GM21390 (cell line): ENCODE results near the gene BICRA.
"Not testable (repeated sequence)": the region's sequence is repeated elsewhere in the genome, so short reads cannot be mapped to it uniquely, and the experiment has no call there.

ENCODE experiments used
- ATAC-seq: cut with Tn5 transposase; IDR thresholded peaks from one replicate; pipeline ENCODE4 v1.9.1; 2021; ENCODE audit not compliant: unreplicated experiment

Gene BICRA

DNA sequence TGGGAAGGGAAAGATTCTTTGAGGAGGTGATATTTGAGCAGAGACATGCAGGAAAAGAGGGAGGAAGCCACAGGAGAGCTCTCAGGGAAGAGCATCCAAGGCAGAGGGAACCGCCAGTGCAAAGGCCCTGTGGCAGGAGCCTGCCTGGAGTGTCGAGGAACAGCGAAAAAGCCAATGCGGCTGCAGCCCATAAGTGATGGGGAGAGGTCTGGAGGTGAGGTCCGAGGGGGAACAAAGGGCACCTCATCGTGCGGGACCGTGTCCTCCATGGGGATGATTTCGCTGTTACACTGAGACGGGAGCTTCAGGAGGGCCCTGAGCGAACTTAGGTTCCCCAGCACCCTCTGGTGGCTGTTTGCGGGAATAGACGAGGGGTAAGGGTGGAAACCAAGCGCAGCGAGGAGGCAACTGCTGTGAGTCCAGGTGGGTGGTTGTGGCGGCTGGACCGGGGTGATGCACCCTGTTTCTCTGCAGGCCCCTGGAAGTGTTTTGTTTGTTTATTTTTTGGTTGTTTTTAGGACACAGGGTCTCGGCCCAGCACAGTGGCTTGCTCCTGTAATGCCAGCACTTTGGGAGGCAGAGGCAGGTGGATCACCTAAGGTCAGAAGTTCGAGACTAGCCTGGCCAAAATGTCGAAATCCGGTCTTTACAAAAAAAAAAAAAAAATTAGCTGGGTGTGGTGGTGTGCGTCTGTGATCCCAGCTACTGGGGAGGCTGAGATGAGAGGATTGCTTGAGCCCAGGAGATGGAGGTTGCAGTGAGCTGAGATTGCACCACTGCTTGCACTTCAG lies 98.4 kb downstream of the BICRA start:
- ATAC-seq = no peak

DNA sequence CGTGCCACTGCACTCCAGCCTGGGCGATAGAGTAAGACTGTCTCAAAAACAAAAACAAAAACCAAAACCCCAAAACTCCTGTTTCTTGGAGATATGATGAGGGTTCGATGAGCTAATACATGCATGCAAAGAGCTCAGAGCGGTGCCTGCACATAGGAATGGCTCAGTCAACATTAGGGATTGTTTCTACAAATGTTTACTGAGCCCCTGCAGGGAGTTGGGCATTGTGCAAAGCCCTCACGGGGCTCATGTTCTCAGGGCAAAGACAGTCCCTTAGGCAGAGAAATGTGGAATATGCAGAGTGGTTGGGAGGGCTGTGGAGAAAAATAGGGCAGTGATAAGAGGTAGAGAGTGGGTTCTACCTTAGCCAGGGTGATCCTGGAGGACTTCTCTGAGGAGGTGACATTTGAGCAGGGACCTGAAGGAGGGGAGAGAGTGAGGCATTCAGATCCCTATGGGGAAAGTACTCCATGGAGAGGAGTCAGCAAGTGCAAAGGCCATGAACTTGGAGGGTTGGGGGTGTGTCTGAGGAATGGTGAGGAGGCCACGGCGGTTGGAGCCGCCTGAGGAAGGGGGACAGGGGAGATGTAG lies 102.8 kb downstream of the BICRA start:
- no peak for ATAC-seq

DNA sequence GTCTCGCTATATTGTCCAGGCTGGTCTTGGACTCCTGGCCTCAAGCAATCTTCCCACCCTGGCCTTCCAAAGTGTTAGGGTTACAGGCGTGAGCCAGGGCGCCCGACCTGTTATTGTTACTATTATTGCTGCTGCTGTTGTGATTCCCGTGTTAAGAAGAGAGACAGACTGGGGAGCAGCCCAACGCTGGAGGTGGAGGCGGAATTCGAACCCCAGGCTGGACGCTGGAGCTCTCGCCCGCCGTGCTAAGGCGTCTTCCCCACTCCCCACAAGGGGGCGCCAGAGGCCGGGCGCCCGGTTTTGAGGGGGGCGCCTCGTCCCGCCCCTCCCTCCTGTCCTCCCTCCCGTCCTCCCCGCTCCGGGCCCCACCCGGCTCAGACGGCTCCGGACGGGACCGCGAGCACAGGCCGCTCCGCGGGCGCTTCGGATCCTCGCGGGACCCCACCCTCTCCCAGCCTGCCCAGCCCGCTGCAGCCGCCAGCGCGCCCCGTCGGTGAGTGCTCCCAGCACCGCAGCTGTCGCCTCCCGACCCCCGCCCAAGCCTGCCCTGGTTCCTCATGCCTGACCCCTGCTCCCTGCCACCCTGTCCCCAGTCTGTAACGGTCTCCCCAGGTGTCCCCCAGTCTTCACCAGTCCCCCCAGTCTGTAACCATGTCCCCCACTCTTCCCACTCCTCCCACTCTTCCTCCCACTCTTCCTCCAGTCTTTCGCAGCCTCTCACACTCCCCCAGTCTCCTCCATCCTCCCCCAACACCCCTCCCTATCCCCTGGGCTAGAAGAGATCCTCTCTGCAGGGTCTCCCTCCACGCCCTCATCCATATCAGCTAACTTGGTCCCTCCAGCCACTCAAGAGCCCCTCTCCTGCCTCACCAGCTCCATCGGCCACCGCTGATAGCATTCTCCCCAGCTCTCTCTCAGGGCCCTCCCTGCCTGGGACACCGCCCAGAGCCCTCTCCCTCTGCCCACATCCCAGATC lies 104.4 kb downstream of the BICRA start, which contains the start of gene EHD2:
Gene EHD2, plus strand, starts transcription at position 377 of the 976 bp plus-strand sequence. CDS start 3,191 bp downstream, outside the sequence.
- no peak for ATAC-seq

DNA sequence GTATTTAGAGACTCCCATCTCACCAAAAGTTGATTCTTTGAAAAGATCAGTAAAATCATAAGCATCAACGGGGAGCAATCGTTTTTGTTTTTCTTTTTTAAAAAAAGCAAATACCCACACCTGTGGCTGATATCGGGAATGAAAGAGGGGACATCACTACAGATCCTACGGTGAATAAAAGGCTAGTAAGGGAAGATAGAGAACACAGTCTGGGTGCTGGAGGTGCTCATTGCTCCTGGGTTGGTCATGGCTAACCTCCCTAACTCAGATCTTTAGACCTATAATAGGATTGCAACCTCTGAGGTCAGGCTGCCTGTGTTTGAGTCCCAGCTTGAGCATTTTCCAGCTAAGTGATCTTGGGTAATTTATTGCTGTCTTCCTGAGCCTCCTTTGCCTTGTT lies 105.4 kb downstream of the BICRA start:
- no peak for ATAC-seq

DNA sequence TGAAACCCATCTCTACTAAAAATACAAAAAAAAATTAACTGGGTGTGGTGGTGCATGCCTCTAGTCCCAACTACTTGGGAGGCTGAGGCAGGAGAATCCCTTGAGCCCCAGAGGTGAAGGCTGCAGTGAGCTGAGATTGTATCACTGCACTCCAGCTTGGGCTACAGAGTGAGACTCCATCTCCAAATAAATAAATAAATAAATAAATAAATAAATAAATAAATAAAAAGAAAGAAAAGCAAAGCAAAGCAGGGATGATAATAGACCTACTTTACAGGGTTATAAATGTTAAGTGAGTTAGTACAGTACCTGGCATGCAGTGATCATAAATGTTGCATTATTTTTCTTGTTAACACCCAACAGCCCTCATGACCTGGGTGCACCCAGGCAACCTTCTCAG lies 105.9 kb downstream of the BICRA start:
- not testable (repeated sequence) for ATAC-seq

DNA sequence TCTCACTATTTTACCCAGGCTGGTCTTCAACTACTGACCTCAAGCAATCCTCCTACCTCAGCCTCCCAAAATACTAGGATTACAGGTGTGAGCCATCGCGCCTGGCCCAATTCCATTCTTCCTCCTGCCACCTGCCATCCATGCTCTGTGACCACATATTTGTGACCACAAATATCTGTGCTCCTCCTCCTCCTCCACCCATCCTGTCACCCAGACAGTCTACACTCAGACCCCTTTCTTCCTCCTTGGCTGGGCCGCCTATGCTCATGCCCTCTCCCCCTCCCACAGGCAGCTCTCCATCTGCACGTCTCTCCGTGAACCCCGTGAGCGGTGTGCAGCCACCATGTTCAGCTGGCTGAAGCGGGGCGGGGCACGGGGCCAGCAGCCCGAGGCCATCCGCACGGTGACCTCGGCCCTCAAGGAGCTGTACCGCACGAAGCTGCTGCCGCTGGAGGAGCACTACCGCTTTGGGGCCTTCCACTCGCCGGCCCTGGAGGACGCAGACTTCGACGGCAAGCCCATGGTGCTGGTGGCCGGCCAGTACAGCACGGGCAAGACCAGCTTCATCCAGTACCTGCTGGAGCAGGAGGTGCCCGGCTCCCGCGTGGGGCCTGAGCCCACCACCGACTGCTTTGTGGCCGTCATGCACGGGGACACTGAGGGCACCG lies 107.5 kb downstream of the BICRA start:
- no peak for ATAC-seq

DNA sequence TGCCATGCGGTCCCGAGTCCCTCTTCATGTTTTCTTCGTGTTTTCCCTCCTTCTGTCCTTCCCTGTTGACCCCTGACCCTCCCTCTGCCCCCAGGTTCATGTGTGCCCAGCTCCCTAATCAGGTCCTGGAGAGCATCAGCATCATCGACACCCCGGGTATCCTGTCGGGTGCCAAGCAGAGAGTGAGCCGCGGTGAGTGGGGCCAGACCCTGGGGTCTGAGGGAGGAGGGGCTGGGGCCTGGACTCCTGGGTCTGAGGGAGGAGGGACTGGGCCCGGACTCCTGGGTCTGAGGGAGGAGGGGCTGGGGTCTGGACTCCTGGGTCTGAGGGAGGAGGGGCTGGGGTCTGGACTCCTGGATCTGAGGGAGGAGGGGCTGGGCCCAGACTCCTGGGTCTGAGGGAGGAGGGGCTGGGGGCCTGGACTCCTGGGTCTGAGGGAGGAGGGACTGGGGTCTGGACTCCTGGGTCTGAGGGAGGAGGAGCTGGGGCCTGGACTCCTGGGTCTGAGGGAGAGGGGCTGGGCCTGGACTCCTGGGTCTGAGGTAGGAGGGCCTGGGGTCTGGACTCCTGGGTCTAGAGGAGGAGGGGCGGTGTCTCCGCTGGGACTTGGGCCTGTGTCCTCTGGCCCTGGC lies 109.6 kb downstream of the BICRA start:
- not testable (repeated sequence) for ATAC-seq

DNA sequence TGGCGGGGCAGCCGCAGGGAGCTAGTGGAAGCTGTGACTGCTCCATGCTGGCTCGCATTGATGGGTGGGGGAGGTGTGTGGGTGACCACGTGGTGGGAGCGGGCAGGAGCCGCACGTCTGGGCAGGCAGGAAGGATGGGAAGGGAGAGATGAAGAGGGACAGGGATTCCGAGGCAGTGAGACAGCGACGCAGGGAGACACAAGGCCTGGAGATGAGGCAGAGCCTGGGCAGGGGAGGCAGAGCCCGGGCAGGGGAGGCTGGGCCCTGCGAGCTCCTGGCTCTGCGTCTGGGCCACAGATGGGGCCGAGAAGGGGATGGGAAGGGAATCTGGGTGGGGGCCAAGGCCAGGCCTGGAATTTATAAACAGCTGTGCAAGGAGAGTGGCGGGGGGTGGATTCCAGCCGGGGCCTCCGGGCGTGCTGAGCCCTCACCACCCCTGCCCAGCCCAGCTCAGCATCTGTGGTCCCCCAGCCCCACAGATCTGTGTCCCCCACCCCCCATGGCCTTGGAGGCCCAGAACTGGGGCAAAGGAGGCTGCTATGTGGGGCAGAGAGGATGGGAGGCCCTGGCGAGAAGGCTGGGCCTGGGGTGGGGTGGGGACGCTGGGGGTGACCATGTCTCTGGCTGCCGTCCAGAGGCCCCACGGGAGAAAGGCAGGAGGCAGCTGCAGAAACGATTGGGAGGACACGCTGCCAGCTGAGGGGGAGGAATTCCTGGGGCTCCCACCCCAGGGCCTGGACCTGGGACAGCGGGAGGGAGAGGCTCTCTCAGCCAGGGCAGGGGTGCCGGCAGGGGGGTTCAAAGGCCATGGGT lies 110.3 kb downstream of the BICRA start:
- ATAC-seq = no peak

DNA sequence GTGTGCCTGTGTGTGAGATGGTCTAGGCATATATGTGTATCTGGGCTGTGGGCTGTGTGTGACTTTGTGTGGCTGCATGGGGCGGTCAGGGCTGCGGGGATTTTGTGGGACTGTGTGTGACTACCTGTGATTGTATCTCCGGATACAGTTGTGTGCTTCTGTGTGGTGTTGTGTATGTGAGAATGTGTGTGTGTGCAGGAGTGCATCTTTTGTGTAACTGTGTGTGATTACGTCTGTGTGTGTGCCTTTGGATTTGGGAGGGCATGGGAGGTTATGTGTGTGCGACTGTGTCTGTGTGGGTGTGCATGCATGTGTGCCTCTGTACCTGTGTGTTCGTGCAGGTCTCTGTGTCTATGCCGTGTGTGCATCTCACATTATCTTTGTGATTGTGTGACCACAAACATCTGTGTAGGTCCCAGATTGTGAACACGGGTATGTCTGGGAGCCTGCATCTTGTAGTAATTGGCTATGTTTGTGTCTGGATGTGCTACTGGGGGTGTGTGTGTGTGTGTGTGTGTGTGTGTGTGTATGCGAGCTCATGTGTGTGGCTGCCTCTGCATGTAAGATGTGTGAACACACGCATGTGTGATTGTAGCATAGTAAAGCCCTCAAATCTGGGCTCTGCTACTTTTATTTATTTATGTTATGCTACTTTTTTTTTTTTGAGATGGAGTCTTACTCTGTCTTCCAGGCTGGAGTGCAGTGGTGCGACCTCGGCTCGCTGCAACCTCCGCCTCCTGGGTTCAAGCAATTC lies 111.9 kb downstream of the BICRA start:
- no peak for ATAC-seq

DNA sequence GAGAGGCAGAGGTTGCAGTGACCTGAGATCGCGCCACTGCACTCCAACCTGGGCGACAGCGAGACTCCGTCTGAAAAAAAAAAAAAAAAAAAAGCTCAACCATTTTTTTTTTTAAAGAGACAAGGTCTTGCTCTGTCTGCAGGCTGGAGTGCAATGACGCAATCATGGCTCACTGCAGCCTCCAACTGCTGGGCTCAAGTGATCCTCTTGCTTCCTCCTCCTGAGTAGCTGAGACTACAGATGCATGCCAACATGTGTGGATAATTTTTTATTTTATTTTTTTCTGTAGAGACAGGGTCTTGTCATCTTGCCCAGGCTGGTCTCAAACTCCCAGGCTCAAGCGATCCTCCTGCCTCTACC lies 114.6 kb downstream of the BICRA start:
- ATAC-seq = no peak

DNA sequence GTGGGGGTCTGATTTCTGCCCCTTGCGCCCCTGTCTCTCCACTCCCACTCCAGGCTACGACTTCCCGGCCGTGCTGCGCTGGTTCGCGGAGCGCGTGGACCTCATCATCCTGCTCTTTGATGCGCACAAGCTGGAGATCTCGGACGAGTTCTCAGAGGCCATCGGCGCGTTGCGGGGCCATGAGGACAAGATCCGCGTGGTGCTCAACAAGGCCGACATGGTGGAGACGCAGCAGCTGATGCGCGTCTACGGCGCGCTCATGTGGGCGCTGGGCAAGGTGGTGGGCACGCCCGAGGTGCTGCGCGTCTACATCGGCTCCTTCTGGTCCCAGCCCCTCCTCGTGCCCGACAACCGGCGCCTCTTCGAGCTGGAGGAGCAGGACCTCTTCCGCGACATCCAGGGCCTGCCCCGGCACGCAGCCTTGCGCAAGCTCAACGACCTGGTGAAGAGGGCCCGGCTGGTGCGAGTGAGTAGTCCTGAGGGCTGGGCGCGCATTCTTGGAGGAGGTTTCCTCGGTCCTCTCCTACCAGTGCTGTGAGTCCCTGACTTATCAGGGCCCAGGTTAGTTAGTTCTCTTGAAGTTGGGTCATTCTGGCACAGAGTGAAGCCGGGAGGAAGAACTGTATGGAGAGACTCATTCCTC lies 116.9 kb downstream of the BICRA start:
- no peak for ATAC-seq

DNA sequence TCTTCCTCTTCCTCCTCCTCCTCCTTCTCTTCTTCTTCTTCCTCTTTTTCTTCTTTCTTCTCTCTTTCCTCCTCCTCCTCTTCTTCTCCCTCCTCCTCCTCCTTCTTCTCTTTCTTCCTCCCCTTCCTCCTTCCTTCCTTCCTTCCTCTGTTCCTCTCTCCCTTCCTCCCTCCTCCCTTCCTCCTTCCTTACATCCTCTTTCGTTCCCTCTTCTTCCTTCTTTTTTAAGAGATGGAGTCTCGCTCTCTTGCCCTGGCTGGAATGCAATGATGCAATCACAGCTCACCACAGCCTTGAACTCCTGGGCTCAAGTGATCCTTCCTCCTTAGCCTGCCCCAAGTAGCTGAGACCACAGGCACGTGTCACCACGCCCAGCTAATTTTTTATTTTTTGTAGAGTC lies 117.5 kb downstream of the BICRA start:
- no peak for ATAC-seq

DNA sequence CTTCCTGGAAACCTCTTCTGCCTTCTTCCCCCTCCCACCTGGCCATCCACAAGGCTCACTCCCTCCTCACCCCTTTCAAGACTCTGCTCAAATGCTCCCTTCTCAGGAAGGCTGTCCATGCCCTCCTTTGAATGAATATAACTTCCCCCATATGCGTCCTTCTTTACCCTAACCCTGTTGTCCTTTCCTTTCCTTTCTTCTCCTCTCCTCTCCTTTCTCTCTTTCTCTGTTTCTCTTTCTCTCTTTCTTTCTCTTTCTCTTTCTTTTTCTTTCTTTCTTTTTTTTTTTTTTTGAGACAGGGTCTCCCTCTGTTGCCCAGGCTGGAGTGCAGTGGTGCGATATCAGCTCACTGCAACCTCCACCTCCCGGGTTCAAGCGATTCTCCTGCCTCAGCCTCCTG lies 119.4 kb downstream of the BICRA start:
- ATAC-seq = not testable (repeated sequence)

DNA sequence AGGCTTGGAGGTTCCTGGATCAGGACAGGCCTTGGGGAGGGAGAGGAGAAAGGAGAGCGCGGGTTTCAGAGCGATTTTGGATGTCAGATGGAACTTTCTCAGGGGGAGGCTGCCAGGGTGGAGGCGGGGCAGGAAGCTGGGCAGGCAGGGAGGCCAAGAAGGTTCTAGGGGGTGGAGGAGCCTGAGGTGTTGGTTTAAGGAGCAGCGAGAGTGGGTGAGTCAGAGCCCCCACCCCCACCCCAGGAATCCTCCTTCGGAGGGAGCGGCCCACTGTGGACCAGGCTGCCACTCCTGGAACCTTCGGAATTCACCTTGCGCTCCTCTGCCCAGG lies 120.5 kb downstream of the BICRA start:
- ATAC-seq = no peak

DNA sequence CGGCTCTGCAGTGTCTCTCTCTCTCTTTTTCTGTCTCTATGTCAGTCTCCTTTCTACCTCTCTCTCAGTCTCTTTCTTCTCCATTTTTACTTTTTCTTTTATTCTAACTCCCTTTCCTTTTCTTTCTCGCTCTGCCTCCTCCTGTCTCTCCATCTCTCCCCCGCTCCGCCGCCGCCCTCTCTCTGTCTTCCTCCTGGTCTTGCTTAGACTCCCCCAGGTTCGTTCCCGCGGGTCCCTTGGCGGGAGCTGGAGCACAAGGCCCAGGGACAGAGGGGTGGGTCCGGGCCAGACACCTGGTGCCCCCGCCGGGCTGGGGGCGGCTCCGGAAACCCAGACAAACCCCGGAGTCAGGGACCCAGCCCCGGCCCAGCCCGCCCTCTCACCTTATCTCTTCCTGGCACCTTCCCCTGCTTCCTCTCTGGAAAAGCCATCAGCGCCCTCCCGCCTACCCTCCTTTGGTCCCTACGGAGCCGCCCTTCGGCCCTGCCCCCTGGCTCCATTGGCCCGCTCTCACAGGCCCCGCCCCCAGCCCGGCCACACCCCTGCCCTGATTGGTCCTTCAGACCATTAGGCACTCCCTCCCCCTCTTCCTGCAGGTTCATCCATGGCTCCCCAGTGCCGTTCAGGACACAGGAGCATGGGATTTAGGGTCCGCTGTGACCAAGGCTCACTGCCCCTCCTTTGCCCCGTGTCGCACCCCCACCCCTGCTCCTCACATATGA lies 121.0 kb downstream of the BICRA start:
- no peak for ATAC-seq

DNA sequence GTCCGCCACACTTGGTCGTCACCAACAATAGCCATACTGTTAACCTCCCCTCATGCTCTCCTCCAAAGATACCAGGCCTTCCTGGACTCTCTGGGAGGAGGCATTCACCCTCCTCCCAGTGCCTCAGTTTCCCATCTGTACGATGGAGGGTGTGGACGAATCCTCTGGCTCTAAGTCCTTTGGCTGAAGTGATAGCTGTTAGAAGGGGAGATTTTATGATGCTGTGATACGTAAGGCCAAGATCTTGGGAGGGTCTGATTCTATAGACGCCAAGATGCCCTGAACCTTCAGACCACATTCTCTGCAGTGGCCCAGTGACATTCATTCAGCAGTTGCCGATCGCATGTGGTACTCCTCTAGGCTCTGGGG lies 121.6 kb downstream of the BICRA start:
- no peak for ATAC-seq

DNA sequence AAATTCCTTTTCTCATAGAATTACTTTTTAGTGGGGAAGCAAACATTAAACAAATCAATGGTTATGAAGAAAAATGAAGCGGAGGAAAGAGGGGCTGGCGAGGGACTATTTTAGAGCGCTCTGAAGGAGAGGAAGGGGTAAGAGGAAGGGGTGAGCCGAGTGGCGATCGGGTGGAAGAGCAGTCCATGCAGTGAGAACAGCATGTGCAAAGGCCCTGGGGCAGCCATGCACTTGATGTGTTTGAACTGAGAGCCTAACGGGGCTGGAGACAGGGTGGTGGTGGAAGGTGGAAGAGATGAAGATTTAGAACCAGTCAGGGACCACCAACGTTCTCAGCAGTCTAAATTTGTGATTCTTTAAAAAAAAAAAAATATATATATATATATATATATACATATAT lies 122.0 kb downstream of the BICRA start:
- no peak for ATAC-seq

DNA sequence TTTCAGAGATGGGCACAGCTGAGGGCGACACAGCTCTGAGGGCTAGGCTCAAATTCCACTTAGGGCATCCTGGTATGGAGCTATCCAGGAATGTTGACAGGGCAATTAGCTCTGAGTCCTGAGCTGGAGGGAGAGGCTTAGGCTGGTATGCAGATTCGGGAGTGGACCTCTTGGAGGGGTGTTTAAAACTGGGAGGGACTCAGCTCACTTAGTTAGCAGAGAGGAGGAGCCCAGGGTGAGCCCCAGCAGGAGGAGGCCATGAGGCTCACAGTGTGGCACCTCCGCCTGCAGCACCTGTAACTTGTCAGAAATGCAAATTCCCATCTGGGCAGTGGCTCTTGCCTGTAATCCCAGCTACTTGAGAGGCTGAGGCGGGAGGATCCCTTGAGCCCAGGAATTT lies 126.2 kb downstream of the BICRA start:
- ATAC-seq = no peak
